HG03196 (cell line): ENCODE results near the gene ZNF471.

Source experiments
- ATAC-seq: cut with Tn5 transposase; IDR thresholded peaks from one replicate; pipeline ENCODE4 v1.9.1; 2021; ENCODE audit not compliant: unreplicated experiment

ZNF471 gene

DNA sequence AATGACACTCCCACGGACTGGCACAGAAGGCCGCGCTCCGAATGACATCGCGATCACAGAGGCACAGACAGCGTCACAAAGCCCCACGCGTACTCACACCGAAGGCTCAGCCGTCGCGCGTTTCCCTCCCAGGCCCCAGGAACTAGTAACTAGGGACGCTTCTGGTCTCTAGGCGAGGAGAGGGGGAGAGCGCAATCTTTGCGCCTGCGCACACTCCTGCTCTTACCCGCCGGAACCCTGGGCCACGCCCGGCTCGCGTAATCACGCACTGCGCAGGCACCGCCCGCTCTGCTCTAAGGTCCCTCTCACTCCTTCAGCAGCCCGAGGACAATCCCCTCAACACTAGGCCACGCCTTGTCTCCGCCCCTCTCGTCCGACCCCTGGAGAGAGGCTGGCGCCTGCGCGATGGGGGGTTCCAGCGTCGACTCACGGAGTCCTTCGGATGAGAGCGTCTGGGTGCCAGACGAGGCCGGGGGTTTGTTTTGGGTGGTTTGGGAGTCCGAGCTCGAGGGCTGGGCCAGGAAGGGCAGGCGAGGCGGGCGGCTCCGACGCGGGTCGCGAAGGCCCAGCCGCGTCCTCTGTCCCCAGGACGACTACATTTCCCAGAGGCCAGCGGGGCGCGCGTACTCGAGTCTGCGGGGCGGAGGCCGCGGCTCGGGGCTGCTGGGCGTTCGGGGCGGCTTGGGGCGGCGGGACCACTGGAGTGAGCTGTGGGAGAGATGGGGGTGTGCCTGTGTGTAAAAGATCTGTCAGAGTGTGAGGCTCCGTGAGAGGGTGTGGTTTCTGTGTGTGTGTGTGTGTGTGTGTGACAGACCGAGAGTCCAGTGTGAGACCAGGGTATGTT lies at the start of gene ZNF471:
TSS of gene ZNF471 (plus strand) at position 410 of the 844 bp plus-strand sequence. CDS start 3,717 bp downstream, outside the sequence.
- no peak for ATAC-seq

DNA sequence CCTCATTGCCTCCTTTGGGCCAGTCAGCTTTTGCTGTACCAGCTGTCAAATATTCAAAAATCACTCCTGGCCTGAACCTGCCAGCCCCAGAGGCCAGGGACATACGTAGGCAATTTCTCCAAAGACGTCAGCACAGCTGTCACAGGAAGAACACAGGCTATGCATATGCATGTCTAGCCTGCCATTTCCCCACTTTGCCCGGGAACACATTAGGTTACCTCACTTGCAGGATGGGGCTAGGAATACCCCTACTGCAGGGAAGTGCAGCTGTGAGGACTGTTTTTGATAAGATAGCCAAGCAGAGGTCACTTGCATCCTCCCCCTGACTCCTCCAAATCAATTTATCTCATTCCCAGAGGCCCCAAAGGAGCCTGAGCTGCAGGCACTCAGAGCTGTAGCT lies 33.3 kb upstream of the ZNF471 start:
- no peak for ATAC-seq

DNA sequence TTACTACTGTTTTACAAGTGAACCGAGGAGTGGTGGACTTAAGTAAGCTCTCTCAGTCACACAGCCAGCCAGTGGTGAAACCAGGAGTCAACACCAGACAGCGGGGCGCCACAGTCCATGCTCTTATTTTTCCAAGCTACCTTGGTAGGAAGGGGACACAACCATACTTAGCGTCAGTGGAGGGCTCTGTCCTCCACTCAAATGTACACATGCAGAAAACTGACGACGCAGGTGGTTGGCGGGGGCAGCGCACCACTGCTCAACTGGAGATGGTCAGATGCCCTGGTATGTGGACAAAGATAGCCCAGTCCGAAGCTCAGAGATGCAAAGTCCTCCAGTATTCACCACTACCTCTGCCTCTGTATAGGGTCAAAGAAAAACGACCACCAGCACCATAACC lies 31.6 kb upstream of the ZNF471 start:
- no peak for ATAC-seq

DNA sequence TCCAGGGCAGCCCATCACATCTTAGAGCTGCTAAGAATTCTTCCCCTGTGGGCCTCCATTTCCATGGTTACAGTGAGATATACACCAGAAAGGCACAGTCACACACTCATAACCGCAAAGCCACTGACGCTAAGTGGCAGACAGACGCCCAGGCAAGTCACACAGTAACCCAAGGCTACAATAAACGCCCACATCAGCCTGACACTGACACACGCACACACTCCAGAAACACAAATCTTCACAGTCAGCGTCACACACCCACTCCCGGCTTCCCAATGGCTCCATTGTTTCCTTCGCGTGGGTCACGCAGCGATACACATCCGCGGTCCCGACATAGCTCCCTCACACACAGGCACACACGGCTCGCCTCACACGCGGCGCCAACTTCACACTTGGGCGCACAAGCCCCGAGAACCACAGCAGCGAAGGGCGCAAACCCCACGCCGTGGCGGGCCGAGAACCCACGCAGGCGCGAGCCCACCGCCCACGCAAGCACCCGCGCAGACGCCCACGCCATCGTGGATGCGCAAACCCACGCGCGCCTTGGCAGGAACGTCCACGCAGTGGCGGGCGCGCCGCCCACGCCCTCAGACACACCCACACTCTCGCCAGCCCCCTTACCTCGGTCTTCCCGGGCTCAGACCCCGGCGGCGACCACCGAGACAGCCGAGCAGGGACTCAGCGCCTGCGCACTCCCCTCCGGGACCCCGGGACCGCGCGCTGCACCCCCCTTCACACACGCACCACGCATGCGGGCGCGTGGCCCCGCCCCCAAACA lies 30.8 kb upstream of the ZNF471 start, which contains the start of gene ZNF667:
TSS of gene ZNF667 (minus strand) at position 695 of the 778 bp plus-strand sequence. CDS start 14,975 bp downstream, outside the sequence.
- no peak for ATAC-seq

DNA sequence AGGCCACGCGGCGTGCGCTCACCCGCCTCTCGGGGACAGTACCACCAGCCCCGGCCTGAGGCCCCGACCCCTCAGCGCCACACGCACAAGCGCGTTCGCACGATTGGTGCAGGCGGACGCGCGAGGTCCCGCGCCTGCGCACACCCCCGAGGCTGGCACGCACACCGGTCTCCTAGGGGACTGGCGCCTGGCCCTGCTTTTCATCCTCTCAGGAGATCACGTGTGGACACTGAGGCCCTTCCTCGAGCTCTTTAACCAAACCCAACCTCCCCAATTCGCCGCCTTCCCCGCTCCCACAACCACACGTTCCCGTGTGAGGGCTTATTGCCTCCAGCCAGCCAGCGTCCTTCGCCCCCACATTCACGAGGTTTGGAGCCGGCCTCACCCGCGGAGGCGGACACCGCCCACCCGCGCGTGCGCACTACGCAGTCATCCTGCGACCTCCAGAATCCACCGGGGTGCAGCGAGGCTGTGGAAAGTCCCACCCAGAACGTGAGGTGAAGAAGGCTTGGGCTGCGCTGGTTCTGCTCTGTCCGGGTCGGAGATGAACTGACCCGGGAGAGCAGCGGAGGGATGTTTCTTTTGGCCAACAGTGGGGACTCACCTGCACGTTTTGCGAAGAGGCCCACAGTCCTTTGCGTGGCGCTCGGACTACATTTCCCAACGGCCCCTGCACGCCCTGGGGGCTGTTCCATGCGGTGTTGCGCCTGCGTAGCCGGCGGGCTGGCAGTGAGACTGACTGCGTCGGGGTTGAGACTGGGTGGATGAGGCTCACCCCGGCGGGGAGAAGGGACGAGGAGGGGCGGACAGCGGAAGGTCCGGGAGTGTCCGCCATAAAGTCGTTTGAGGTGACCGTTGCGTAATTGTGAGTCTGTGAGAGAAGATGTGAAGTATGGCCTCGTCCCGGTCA lies 30.0 kb upstream of the ZNF471 start:
- no peak for ATAC-seq

DNA sequence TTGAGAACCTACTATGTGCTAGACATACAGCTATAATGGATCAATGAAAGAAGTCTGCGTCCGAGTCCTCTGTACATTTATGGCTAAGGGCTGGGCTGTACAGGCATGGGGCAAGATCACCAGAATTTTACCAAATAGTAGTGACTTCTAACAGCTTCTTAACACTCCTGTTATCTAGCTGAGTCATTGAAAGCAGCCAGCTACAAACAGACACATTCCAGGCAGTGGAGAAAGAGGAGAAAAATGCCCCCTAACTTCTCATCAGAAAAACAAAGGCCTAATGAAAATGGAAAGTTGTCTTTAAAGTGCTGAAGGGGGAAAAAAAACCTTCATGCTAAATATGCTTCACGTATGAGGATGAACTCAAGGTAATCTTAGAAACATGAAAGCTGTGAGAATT lies 16.3 kb upstream of the ZNF471 start:
- no peak for ATAC-seq

DNA sequence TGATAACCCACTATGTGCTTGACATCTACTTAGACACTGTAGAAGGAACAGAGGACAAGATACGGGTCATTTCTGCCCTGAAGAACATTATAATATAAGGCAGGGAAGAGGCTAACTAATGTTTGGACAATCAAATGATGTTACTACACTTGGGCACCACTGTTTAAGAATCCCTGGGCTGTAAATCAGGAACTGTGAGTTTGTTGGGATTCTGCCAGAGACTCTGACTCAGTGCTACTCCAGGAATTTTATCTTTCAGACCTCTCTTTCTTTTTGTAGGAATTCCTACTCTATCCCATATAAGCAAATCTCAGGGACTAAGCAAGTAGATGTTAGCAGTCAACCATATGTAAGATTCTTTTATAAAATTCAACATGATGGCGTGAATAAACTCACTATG lies 3.1 kb upstream of the ZNF471 start:
- no peak for ATAC-seq

DNA sequence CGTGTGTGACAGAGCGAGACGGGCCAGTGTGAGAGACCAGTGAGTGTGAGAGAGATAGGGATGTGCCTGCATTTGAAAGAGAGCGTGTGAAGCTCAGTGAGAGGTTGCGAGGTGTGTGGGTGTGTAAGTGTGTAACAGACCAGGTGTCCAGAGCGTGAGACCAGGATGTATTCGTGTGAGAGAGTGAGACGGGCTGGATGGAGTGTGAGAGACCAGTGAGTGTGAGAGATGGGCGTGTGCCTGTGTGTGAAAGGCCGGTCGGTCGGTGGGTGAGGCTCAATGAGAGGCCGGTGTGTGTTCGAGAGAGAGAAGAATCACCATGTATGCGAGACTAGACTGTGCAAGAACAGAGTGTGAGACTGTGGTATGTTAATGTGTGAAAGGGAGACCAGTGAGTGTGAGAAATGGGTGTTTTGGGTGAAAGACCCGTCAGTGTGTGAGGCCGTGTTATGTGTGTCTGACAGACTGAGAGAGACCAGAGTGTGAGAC lies 679 bp downstream of the ZNF471 start:
- no peak for ATAC-seq

DNA sequence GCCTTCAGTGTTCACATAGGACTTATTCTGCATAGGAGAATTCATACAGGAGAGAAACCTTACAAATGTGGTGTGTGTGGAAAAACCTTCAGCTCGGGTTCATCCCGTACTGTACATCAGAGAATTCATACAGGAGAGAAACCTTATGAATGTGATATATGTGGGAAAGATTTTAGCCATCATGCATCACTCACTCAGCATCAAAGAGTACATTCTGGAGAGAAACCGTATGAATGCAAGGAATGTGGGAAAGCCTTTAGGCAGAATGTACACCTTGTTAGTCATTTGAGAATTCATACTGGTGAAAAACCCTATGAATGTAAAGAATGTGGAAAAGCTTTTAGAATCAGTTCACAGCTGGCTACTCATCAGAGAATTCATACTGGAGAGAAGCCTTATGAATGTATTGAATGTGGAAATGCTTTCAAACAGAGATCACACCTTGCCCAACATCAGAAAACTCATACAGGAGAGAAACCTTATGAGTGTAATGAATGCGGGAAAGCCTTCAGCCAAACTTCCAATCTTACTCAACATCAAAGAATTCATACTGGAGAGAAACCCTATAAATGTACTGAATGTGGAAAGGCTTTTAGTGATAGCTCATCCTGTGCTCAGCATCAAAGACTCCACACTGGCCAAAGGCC lies 17.7 kb downstream of the ZNF471 start:
- ATAC-seq: no peak

DNA sequence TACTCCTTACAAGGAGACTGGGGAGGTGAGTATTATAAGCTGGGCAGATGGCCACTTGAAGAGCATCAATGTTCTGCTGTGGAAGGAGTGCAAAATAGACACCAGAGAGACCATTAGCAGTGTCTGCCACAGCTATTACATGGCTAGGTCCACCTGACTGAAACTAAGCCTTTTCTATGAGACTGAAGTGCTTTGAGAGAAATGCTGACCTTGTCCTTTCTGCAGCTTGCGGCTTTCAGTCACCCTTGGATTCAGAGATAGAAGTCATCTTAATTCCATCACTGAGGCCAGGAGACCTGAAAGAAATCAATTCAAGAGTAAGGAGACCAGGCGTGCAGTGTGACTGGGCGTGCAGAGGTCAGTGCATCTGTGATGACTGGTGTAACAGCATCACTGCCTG lies 29.8 kb downstream of the ZNF471 start:
- ATAC-seq: no peak

DNA sequence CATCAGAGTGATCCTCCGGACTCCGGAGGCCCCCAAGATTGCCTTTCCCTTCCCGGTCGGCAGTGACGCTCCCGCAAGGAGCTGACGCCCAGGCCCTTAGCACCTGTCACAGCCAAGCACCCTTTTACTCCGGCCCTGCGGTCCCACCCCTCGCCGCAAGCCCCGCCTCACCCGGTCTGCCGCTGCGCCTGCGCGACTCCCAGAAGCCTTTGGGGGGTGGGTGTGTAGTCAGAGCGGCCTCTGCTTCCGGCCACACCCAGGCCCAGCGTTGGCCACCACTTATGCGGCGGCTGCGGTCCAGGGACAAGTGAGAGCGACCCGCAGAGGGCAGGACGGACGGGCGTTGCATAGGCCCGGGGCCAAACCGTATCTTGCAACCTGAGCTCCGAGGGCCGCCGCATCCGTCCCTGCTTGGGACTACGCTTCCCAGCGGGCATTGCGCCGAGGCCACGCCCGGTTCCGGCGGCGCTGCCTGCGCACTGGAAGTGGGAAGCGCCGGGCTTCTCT lies 30.7 kb downstream of the ZNF471 start:
- ATAC-seq: peak; percentile 76

DNA sequence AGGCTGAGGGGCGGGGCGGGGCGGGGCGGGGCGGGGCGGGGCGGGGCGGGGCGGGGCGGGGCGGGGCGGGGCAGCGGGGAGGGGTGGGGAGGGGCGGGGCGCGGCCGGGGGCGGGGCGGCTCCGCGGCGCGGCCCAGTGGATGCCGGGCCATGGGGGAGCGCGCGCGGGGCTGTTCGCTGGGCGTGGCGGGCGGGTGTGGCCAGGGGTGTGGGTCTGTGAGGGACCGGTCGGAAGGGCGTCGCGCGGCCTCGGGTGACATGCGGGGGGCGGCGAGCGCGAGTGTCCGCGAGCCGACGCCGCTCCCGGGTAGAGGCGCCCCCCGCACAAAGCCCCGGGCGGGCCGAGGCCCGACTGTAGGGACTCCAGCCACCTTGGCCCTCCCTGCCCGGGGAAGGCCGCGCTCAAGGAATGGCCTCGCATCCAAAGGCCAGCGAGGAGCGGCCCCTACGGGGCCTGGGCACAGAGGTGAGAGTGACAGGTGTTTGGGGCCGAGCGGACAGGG lies 31.2 kb downstream of the ZNF471 start, which contains the start of gene ZFP28:
TSS of gene ZFP28 (plus strand) at position 188 of the 503 bp plus-strand sequence. CDS start at position 259, 71 bp downstream.
- peak; percentile 41 for ATAC-seq

DNA sequence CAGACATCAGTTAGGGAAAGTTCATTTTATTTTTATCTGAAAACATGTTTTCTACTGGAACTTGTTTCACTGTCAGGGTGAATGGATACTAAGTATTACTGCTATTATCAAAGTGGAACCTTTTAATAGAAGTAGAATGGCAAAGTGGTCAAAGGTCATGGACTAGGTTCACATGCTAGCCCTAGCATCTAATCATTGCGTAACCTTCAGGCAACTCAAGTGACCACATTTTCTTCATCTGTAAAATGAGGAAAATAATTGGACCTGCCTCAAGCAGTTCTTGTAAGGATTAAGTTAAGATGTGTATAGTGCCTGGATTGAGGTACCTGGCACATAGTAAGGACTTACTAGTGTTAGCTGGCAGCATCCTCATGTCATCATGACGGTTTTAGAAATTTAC lies 36.1 kb downstream of the ZNF471 start:
- no peak for ATAC-seq

DNA sequence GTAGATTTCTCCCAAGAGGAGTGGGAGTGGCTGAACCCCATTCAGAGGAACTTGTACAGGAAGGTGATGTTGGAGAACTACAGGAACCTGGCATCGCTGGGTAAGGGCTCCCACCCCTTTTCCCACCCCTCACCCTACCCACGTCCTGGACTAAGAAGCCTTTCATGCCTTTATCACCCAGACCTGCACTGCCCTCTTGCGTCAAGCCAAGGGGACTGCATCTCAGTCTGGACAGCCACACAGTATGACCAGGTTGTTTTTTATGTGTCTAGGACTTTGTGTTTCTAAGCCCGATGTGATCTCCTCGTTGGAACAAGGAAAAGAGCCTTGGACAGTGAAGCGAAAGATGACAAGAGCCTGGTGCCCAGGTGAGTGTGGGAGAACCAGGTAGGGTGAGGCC lies 39.9 kb downstream of the ZNF471 start:
- ATAC-seq: no peak

DNA sequence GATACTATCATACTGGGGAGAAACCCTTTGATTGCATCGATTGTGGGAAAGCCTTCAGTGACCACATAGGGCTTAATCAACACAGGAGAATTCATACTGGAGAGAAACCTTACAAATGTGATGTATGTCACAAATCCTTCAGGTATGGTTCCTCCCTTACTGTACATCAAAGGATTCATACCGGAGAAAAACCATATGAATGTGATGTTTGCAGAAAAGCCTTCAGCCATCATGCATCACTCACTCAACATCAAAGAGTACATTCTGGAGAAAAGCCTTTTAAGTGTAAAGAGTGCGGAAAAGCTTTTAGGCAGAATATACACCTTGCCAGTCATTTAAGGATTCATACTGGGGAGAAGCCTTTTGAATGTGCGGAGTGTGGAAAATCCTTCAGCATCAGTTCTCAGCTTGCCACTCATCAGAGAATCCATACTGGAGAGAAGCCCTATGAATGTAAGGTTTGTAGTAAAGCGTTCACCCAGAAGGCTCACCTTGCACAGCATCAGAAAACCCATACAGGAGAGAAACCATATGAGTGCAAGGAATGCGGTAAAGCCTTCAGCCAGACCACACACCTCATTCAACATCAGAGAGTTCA lies 46.7 kb downstream of the ZNF471 start:
- ATAC-seq: no peak

DNA sequence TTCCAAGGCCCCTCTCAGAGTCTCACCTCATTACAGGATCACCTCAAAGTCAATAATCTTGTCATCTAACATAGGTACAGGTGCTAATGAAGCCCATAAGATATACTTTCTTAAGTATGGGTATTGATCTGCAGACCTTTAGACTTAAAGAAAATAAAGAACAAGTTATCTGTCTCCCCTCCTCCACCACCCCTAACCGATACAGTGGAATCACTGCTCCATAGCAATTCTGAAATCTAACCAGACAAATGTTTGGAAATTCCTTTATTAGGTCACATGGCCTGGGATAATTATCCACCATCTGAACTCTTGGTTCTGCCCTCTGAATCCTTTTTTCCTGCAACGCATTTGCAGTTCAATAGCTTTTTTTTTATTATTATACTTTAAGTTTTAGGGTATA lies 55.1 kb downstream of the ZNF471 start:
- no peak for ATAC-seq

DNA sequence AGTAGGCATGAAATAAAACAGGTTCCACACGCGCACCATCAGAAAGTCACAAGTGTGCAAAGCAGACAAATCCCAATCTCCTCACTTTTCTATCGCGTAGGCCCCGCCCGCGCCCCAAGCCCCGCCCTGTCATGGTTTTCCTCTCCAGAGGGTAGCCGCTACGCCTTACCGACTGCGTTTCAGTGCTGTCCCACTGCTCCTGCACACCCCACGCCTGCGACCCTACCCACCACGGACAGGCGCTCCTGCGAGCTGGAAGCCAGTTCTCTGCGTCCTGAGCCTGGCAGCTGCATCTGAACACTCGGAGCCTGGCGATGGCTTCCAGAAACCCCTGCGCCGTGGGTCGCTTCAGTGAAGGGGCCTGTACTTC lies 59.2 kb downstream of the ZNF471 start:
- ATAC-seq: peak; percentile 14

DNA sequence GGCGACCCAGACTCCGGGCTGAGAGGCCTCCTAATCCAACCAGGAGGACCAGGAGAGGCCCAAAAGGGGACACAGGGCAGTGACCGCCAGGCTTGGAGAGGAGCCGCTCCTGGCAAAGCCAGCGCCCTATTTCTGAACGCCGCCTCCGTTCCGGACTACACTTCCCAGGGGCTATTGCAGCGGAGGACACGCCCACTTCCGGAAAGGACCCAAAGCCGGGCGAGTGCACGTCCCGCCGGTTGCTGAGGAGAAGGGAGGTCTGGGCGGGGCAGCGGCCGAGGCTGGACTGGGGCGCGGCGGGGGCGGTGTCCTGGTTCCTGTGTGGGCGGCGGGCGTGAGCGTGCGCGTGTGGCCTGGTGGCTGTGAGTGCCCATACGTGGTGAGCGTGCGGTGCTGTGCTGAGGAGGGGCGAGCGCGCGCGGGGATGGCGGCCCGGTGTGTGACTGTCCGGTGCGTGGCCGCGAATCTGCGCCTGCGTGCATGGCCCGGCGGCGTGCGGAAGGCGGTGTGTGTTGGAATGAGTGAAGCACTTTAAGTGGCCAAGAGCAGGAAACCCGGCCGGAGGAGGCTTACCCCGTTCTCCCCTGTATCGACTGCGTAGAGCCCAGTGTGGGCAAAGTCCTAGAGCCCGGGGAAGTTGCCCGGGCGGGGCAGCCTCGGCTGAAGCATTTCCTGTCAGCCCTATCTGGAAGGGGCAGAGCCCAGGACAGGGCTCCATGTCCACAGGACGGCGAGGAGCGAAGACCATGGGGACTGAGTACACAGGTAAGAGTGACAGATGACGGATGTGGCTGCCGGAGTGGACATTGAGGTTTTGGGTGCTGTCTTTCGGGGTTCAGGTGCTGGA lies 59.8 kb downstream of the ZNF471 start, which contains the start of gene ZNF470:
TSS of gene ZNF470 (plus strand) at position 195 of the 847 bp plus-strand sequence. CDS start 2,844 bp downstream, outside the sequence.
- ATAC-seq: peak; percentile 96
